OCI-M2 (cell line): ENCODE data around the gene SETD3.

ENCODE experiments used
- DNase-seq: peaks from one replicate; lab custom pipeline; 2025; ENCODE audit not compliant: unreplicated experiment; lab: John Stamatoyannopoulos, UW

SETD3 gene

GRCh38 chr14:99516871-99517642 is 36.4 kb upstream of the SETD3 start:
- DNase-seq, result no peak

GRCh38 chr14:99516156-99516870 is 35.7 kb upstream of the SETD3 start:
- no peak for DNase-seq

GRCh38 chr14:99515301-99516155 is 34.9 kb upstream of the SETD3 start:
- no peak for DNase-seq

GRCh38 chr14:99514552-99515300 is 34.1 kb upstream of the SETD3 start:
- DNase-seq, result no peak

- DNase-seq, result no peak
These were observed 33.4 kb upstream of the SETD3 start for GRCh38 chr14:99513946-99514551.

GRCh38 chr14:99513183-99513694 is 32.6 kb upstream of the SETD3 start:
- DNase-seq, result no peak

- DNase-seq, result no peak
These were observed 32.0 kb upstream of the SETD3 start for GRCh38 chr14:99512571-99513182.

- no peak for DNase-seq
These were observed 31.4 kb upstream of the SETD3 start for GRCh38 chr14:99512110-99512449.

GRCh38 chr14:99511421-99512109 is 30.9 kb upstream of the SETD3 start:
- no peak for DNase-seq

- no peak for DNase-seq
These were observed 30.0 kb upstream of the SETD3 start for GRCh38 chr14:99510556-99511139.

GRCh38 chr14:99509871-99510555 is 29.4 kb upstream of the SETD3 start:
- no peak for DNase-seq

GRCh38 chr14:99508896-99509629 is 28.4 kb upstream of the SETD3 start:
- DNase-seq, result no peak

- DNase-seq, result no peak
These were observed 27.4 kb upstream of the SETD3 start for GRCh38 chr14:99507860-99508640.

- DNase-seq, result no peak
These were observed 25.6 kb upstream of the SETD3 start for GRCh38 chr14:99506276-99506675.

- no peak for DNase-seq
These were observed 24.4 kb upstream of the SETD3 start for GRCh38 chr14:99505089-99505488.

- DNase-seq, result no peak
These were observed 23.3 kb upstream of the SETD3 start for GRCh38 chr14:99503848-99504453.
